MM.1S (cell line): Measurements from ENCODE around the gene GBP2.

Experiments
- CTCF ChIP-seq: fragments of 300-600 bp; sonication (generic); IDR thresholded peaks from 2 replicates; pipeline ENCODE4 v1.5.1; 2016; ENCODE audit warnings: antibody characterized with exemption, low read length, mixed read lengths
- EZH2 ChIP-seq: fragments of 300-600 bp; sonication (generic); optimal IDR thresholded peaks from 2 replicates; pipeline ENCODE3; 2017; ENCODE audit warnings: low read depth, mild to moderate bottlenecking, antibody characterized with exemption, low read length, mixed read lengths

- no peak for TF ChIP-seq CTCF
- no peak for TF ChIP-seq EZH2
Observed at GRCh38 chr1:89169166-89169565, 43.3 kb upstream of the GBP2 start.
